Lung (tissue), 12 donors: ENCODE results near the gene HIPK2. TPM values are rescaled to one million over a fixed set of nuclear protein-coding genes. Genes with fewer than 3 reads are reported as not detected.
A peak's percentile ranks its signal among the peaks of the same experiment; 100 is the strongest.

Experiments
- ATAC-seq: fragments of 200-7000 bp; cut with Tn5 transposase; one replicate; pipeline ENCODE4 v1.9.1; 2020; ENCODE audit warnings: moderate number of reproducible peaks; ENCODE audit not compliant: insufficient read depth, low FRiP score
- DNase-seq, 3 donors: peaks; one replicate each; pipeline ENCODE4 v3.0.0-alpha.2; 2013 to 2017
- H3K27ac ChIP-seq, 2 donors: one replicate each; pipeline ENCODE4 v1.5.1; 2013; ENCODE audit warnings: mild to moderate bottlenecking in 2 of 2, moderate library complexity in 2 of 2, control low read depth in 1 of 2, inconsistent platforms in 1 of 2, low read depth in 1 of 2, low read length in 1 of 2
- H3K27me3 ChIP-seq, 3 donors: one replicate each; pipeline ENCODE4 v1.5.1; 2013; ENCODE audit warnings: low read length in 2 of 3; ENCODE audit not compliant: control insufficient read depth in 3 of 3, insufficient read depth in 3 of 3
- H3K36me3 ChIP-seq, 4 donors: one replicate each; pipeline ENCODE4 v1.5.1; 2013; ENCODE audit warnings: low read length in 4 of 4, mild to moderate bottlenecking in 1 of 4, moderate library complexity in 1 of 4; ENCODE audit not compliant: control insufficient read depth in 4 of 4, insufficient read depth in 4 of 4
- H3K4me1 ChIP-seq, 5 donors: one replicate each; pipeline ENCODE4 v1.5.1; 2013; ENCODE audit warnings: low read length in 5 of 5, mild to moderate bottlenecking in 2 of 5, moderate library complexity in 1 of 5; ENCODE audit not compliant: control insufficient read depth in 5 of 5, insufficient read depth in 5 of 5
- H3K4me3 ChIP-seq: one replicate; pipeline ENCODE4 v1.5.1; 2013; ENCODE audit warnings: mild to moderate bottlenecking, control low read depth, moderate library complexity
- H3K9ac ChIP-seq, 2 donors: one replicate each; pipeline ENCODE4 v1.5.1; 2013; ENCODE audit warnings: low read length in 2 of 2, control low read depth in 1 of 2; ENCODE audit not compliant: insufficient read depth in 1 of 2
- H3K9me3 ChIP-seq, 4 donors: one replicate each; pipeline ENCODE4 v1.5.1; 2013; ENCODE audit warnings: low read length in 3 of 4, mild to moderate bottlenecking in 1 of 4, moderate library complexity in 1 of 4; ENCODE audit not compliant: control insufficient read depth in 4 of 4, insufficient read depth in 3 of 4
- WGBS, 2 donors: extraction: QIAGEN DNeasy Blood & Tissue Kit; methylation state at CpG; one replicate each; pipeline ENCODE4 v1.1.7; 2013; 5-methylcytosine and 5-hydroxymethylcytosine counted together
- polyA plus RNA-seq, 2 donors: library from polyadenylated mRNA; stranded (reverse); fragments of 200-250 nt; gene quantifications; one replicate each; pipeline ENCODE4 v1.2.1, GENCODE V29; 2013
- total RNA-seq, 2 donors: library from RNA; depleted of rRNA in 1 of 2; stranded (reverse); fragments of >200 nt in 1 of 2; gene quantifications; one replicate each; pipeline ENCODE4 v1.2.1, GENCODE V29; 2014 to 2021
- TF ChIP-seq, protein P1 (sequence below): IDR thresholded peaks from 2 replicates; pipeline ENCODE4 v1.5.1; 2012; ENCODE audit warnings: mild to moderate bottlenecking; ENCODE audit errors: control extremely low read depth, extremely low read depth
- donor health status: control.
- donor health status: control.
- donor health status: Bipolar disorder and iron deficiency.
- donor health status: healthy.
- donor health status: DM: yes; HTN: yes; CAD: no.

Gene HIPK2
- total and polyA plus RNA-seq, 4 donors: 8.7 to 65.1 (median 18.3) TPM

DNA sequence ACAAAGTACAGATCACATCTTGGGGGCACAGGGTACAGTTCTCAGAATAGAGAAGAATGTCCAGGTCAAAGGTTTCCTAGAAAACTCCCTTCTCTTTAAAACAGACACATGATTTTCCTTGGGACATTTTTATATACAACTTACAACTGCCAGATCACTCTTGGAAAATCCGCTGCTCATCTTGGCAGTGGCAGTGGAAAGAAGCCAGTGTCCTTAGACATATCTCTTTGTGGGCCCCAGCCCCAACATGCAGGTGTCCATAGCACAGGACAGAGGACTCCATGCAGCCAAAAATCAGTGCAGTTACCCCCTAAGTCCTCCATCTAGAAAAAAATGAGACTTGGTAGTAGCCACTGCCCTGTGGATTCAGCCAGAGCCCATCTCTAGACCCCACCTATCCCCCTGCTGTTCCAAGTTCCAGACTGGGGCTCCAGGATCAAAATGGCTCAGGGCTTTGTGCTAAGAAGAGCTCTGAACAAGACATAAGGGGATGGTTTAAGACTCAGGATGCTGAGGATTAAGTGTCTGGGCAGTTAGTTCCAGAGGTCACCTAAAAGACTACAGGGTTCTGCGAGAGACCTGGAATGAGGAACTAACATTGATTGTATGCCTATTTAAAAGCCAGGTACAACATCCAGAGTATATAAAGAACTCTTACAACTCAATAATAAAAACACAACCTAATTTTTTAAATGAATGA lies 34.4 kb downstream of the HIPK2 start:
- Histone ChIP-seq H3K27me3 (no peaks in the 10 kb centered on the region), H3K4me3 (no peak overlapping the region), H3K4me1 (peaks cover 3 to 62% (median 11%) of the 10 kb centered on the region in 5 donors), H3K27ac (peak overlapping the region in 1 of 2 donors; percentile 55), H3K36me3 (peaks cover 0 to 5% (median 0%) of the 10 kb centered on the region in 4 donors), H3K9ac (no peak overlapping the region), H3K9me3 (no peaks in the 10 kb centered on the region)
- no peak for DNase-seq
- TF ChIP-seq, protein P1, sequence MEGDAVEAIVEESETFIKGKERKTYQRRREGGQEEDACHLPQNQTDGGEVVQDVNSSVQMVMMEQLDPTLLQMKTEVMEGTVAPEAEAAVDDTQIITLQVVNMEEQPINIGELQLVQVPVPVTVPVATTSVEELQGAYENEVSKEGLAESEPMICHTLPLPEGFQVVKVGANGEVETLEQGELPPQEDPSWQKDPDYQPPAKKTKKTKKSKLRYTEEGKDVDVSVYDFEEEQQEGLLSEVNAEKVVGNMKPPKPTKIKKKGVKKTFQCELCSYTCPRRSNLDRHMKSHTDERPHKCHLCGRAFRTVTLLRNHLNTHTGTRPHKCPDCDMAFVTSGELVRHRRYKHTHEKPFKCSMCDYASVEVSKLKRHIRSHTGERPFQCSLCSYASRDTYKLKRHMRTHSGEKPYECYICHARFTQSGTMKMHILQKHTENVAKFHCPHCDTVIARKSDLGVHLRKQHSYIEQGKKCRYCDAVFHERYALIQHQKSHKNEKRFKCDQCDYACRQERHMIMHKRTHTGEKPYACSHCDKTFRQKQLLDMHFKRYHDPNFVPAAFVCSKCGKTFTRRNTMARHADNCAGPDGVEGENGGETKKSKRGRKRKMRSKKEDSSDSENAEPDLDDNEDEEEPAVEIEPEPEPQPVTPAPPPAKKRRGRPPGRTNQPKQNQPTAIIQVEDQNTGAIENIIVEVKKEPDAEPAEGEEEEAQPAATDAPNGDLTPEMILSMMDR: no peak
- ATAC-seq: no peak
- 79 to 84% methylated on average over 2 of the region's 2 CpGs for WGBS, 2 donors

GRCh38 chr7:139741789-139742344 lies 35.9 kb downstream of the HIPK2 start:
- Histone ChIP-seq H3K4me1 (peaks cover 3 to 64% (median 22%) of the 10 kb centered on the region in 5 donors), H3K4me3 (no peak overlapping the region), H3K36me3 (peaks cover 0 to 5% (median 0%) of the 10 kb centered on the region in 4 donors), H3K9me3 (no peaks in the 10 kb centered on the region), H3K9ac (no peak overlapping the region), H3K27me3 (no peaks in the 10 kb centered on the region), H3K27ac (no peak overlapping the region)
- TF ChIP-seq, protein P1: no peak
- no peak for DNase-seq
- WGBS, 2 donors: 87 to 88% methylated on average over 6 of the region's 6 CpGs
- no peak for ATAC-seq

DNA sequence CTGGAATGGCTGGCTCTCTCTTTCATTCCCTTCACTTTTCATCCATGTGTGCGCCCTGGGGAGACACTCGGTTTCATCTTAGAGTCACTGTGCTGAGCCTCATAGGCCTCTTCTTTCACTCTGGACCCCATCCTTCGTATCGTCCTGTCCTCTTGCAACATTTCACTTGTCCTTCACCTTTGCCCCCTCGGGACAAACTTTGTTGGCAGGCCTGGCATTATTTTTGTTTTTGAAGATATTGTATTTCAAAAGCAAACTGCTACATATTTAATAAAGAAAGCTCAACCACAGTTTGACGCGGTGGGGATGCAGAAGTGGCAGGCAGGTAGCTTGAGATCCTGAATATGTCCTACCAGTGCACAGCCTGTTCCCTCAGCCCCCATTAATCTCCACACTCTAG lies 36.6 kb downstream of the HIPK2 start:
- Histone ChIP-seq H3K4me1 (peaks cover 3 to 66% (median 19%) of the 10 kb centered on the region in 5 donors), H3K27ac (peak overlapping the region in 1 of 2 donors; percentile 69)

More for the DNA sequence above, 36.6 kb downstream of the HIPK2 start:
- Histone ChIP-seq H3K27me3 (no peaks in the 10 kb centered on the region), H3K9me3 (no peaks in the 10 kb centered on the region), H3K36me3 (peaks cover 0 to 5% (median 0%) of the 10 kb centered on the region in 4 donors), H3K4me3 (no peak overlapping the region), H3K9ac (no peak overlapping the region)
- DNase-seq (no peak), ATAC-seq (no peak)
- TF ChIP-seq, protein P1: no peak
- 87 to 93% methylated on average over 7 of the region's 7 CpGs for WGBS, 2 donors
